HEK293T (cell line): ENCODE data around the gene CCDC148.

Experiments used
- BHLHE40 ChIP-seq: fragments of 450-650 bp; IDR thresholded peaks from 2 replicates; pipeline ENCODE4 v1.6.1; 2016; ENCODE audit warnings: mild to moderate bottlenecking, moderate library complexity, borderline replicate concordance
- CTBP1 ChIP-seq: fragments of 450-650 bp; IDR thresholded peaks from 2 replicates; pipeline ENCODE4 v1.6.1; 2016; ENCODE audit warnings: borderline replicate concordance
- ELF4 ChIP-seq: fragments of 450-650 bp; IDR thresholded peaks from 2 replicates; pipeline ENCODE4 v1.6.1; 2017; ENCODE audit warnings: antibody characterized with exemption
- L3MBTL2 ChIP-seq: fragments of 450-650 bp; conservative IDR thresholded peaks from 2 replicates; pipeline ENCODE4 v1.6.1; 2016; ENCODE audit warnings: mild to moderate bottlenecking
- LEF1 ChIP-seq: fragments of 450-650 bp; IDR thresholded peaks from 2 replicates; pipeline ENCODE4 v1.6.1; 2017; ENCODE audit warnings: mild to moderate bottlenecking, borderline replicate concordance
- NFRKB ChIP-seq: fragments of 450-650 bp; IDR thresholded peaks from 2 replicates; pipeline ENCODE4 v1.6.1; 2016; ENCODE audit warnings: mild to moderate bottlenecking, moderate library complexity
- SP1 ChIP-seq: fragments of 450-650 bp; IDR thresholded peaks from 2 replicates; pipeline ENCODE4 v1.6.1; 2017
- SUZ12 ChIP-seq: fragments of 450-650 bp; IDR thresholded peaks from 2 replicates; pipeline ENCODE4 v1.6.1; 2016; ENCODE audit warnings: mild to moderate bottlenecking
- TF ChIP-seq, protein P1 (sequence below): fragments of 450-650 bp; IDR thresholded peaks from 2 replicates; pipeline ENCODE4 v1.6.1; 2016

- TF ChIP-seq NFRKB (no peak), L3MBTL2 (no peak), SUZ12 (no peak), SP1 (no peak), LEF1 (no peak), BHLHE40 (no peak), CTBP1 (no peak), ELF4 (no peak)
- TF ChIP-seq, protein P1, sequence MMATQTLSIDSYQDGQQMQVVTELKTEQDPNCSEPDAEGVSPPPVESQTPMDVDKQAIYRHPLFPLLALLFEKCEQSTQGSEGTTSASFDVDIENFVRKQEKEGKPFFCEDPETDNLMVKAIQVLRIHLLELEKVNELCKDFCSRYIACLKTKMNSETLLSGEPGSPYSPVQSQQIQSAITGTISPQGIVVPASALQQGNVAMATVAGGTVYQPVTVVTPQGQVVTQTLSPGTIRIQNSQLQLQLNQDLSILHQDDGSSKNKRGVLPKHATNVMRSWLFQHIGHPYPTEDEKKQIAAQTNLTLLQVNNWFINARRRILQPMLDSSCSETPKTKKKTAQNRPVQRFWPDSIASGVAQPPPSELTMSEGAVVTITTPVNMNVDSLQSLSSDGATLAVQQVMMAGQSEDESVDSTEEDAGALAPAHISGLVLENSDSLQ, result no peak
These were observed 53.9 kb downstream of the CCDC148 start for GRCh38 chr2:158402665-158403064.
